Liver (tissue), 9 donors: ENCODE results near the gene SCLY. TPM values are rescaled to one million over a fixed set of nuclear protein-coding genes. Genes with fewer than 3 reads are reported as not detected.

Experiments
- DNase-seq: peaks from one replicate; pipeline ENCODE4 v3.0.0-alpha.2; 2017; ENCODE audit warnings: low spot score
- H3K27ac ChIP-seq, 2 donors: one replicate each; pipeline ENCODE4 v1.7.0; 2013; ENCODE audit warnings: inconsistent platforms in 2 of 2, low read length in 2 of 2, control low read depth in 1 of 2, low read depth in 1 of 2, mild to moderate bottlenecking in 1 of 2
- H3K27me3 ChIP-seq, 4 donors: one replicate each; pipeline versions ENCODE4 v1.6.1 to v1.7.0; 2013; ENCODE audit warnings: low read length in 3 of 4, inconsistent platforms in 1 of 4, mild to moderate bottlenecking in 1 of 4, moderate library complexity in 1 of 4; ENCODE audit not compliant: control insufficient read depth in 4 of 4, insufficient read depth in 4 of 4
- H3K36me3 ChIP-seq, 4 donors: one replicate each; pipeline versions ENCODE4 v1.6.1 to v1.7.0; 2013; ENCODE audit warnings: low read length in 3 of 4, mild to moderate bottlenecking in 3 of 4, low read depth in 1 of 4, moderate library complexity in 1 of 4; ENCODE audit not compliant: control insufficient read depth in 4 of 4, insufficient read depth in 3 of 4
- H3K4me1 ChIP-seq, 4 donors: one replicate each; pipeline versions ENCODE4 v1.6.1 to v1.7.0; 2013; ENCODE audit warnings: low read length in 3 of 4, mild to moderate bottlenecking in 3 of 4, moderate library complexity in 1 of 4; ENCODE audit not compliant: control insufficient read depth in 4 of 4, insufficient read depth in 4 of 4
- H3K4me3 ChIP-seq, 3 donors: one replicate each; pipeline versions ENCODE4 v1.6.1 to v1.7.0; 2013; ENCODE audit warnings: low read length in 3 of 3, control low read depth in 1 of 3, low read depth in 1 of 3, mild to moderate bottlenecking in 1 of 3
- H3K9ac ChIP-seq, 2 donors: one replicate each; pipeline ENCODE4 v1.7.0; 2013; ENCODE audit warnings: low read length in 2 of 2, mild to moderate bottlenecking in 2 of 2, moderate library complexity in 2 of 2, control low read depth in 1 of 2, low read depth in 1 of 2
- H3K9me3 ChIP-seq, 4 donors: one replicate each; pipeline versions ENCODE4 v1.6.1 to v1.7.0; 2013; ENCODE audit warnings: low read length in 3 of 4; ENCODE audit not compliant: control insufficient read depth in 4 of 4
- ATF3 ChIP-seq: IDR thresholded peaks from 2 replicates; pipeline ENCODE4 v1.6.1; 2016; ENCODE audit warnings: antibody characterized with exemption
- EGR1 ChIP-seq, 2 donors: IDR thresholded peaks; 2 replicates each; pipeline ENCODE4 v1.6.1; 2016 to 2018; ENCODE audit warnings: antibody characterized with exemption in 2 of 2, low read depth in 2 of 2
- FOXA1 ChIP-seq: IDR thresholded peaks from 2 replicates; pipeline ENCODE4 v1.6.1; 2016; ENCODE audit warnings: antibody characterized with exemption
- FOXA2 ChIP-seq: IDR thresholded peaks from 2 replicates; pipeline ENCODE4 v1.6.1; 2016; ENCODE audit warnings: antibody characterized with exemption
- GABPA ChIP-seq, 2 donors: IDR thresholded peaks in 1 of 2; conservative IDR thresholded peaks in 1 of 2; 2 replicates each; pipeline ENCODE4 v1.6.1; 2016; ENCODE audit warnings: antibody characterized with exemption in 2 of 2, mild to moderate bottlenecking in 1 of 2, moderate library complexity in 1 of 2
- HNF4A ChIP-seq, 2 donors: conservative IDR thresholded peaks; 2 replicates each; pipeline ENCODE4 v1.6.1; 2016; ENCODE audit warnings: antibody characterized with exemption in 2 of 2, mild to moderate bottlenecking in 2 of 2
- HNF4G ChIP-seq: IDR thresholded peaks from 2 replicates; pipeline ENCODE4 v1.6.1; 2016; ENCODE audit warnings: antibody characterized with exemption
- JUND ChIP-seq, 2 donors: IDR thresholded peaks; 2 replicates each; pipeline ENCODE4 v1.6.1; 2016; ENCODE audit warnings: antibody characterized with exemption in 2 of 2
- MAX ChIP-seq: IDR thresholded peaks from 2 replicates; pipeline ENCODE4 v1.6.1; 2016; ENCODE audit warnings: antibody characterized with exemption
- NR2F2 ChIP-seq: IDR thresholded peaks from 2 replicates; pipeline ENCODE4 v1.6.1; 2016; ENCODE audit warnings: antibody characterized with exemption
- RAD21 ChIP-seq, 2 donors: IDR thresholded peaks; 2 replicates each; pipeline ENCODE4 v1.6.1; 2016; ENCODE audit warnings: antibody characterized with exemption in 2 of 2, mild to moderate bottlenecking in 2 of 2
- REST ChIP-seq: IDR thresholded peaks from 2 replicates; pipeline ENCODE4 v1.6.1; 2016; ENCODE audit warnings: antibody characterized with exemption, mild to moderate bottlenecking
- RXRA ChIP-seq, 2 donors: IDR thresholded peaks; 2 replicates each; pipeline ENCODE4 v1.6.1; 2017 to 2018; ENCODE audit warnings: antibody characterized with exemption in 2 of 2, mild to moderate bottlenecking in 1 of 2
- SP1 ChIP-seq: IDR thresholded peaks from 2 replicates; pipeline ENCODE4 v1.6.1; 2018; ENCODE audit warnings: antibody characterized with exemption, mild to moderate bottlenecking
- TAF1 ChIP-seq: conservative IDR thresholded peaks from 2 replicates; pipeline ENCODE4 v1.6.1; 2016; ENCODE audit warnings: antibody characterized with exemption, mild to moderate bottlenecking
- YY1 ChIP-seq: IDR thresholded peaks from 2 replicates; pipeline ENCODE4 v1.6.1; 2016; ENCODE audit warnings: antibody characterized with exemption, mild to moderate bottlenecking
- ZBTB33 ChIP-seq: IDR thresholded peaks from 2 replicates; pipeline ENCODE4 v1.6.1; 2016; ENCODE audit warnings: antibody characterized with exemption
- WGBS: extraction: QIAGEN DNeasy Blood & Tissue Kit; methylation state at CpG from one replicate; pipeline ENCODE4 v1.1.7; 2013; 5-methylcytosine and 5-hydroxymethylcytosine counted together
- polyA plus RNA-seq, 2 donors: library from polyadenylated mRNA; stranded (reverse) in 1 of 2; unstranded in 1 of 2; fragments of 200-250 nt in 1 of 2; fragments of >200 nt in 1 of 2; fragmentation: Nextera tagmentation in 1 of 2; extraction: Ambion mirVana in 1 of 2; gene quantifications; one replicate each; pipeline versions ENCODE4 v1.2.1 to v1.2.3, GENCODE V29; 2013 to 2015
- total RNA-seq, 2 donors: library from RNA; depleted of rRNA; stranded (reverse); fragments of >200 nt; gene quantifications; one replicate each; pipeline ENCODE4 v1.2.3, GENCODE V29; 2014
- TF ChIP-seq, protein P1 (sequence below): fragments of 150-350 bp; IDR thresholded peaks from 2 replicates; pipeline ENCODE4 v1.5.1; 2017; ENCODE audit warnings: improper control_type of control experiment, low read depth, low read length; ENCODE audit not compliant: missing input control
- donor health status: healthy.
- donor health status: healthy.
- donor health status: healthy.
- donor health status: healthy.
- donor health status: healthy.

SCLY gene
- total and polyA plus RNA-seq, 4 donors = 21.6 to 39.2 (median 25.0) TPM

DNA sequence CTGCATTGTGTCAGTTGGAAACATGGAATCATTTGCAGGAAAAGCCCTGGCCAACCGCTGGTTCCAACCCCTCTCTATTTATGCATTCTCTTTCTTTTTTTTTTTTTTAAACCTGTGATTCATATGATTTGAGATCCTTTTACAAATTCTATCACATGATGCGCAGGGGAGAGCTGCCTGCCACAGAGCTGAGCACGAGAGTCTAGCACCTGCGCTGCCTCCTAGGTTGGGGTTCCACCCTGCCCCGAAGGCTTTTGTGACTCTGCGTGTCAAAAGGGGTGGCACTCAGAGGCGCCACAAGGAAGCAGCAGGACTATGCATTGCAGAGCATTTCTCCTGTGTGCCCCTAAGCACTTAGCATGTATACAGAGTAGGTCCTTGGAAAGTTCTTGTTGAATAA is 22.0 kb downstream of the SCLY start:
- DNase-seq = no peak
- Histone ChIP-seq H3K4me1 (peaks cover 0 to 18% (median 8%) of the 10 kb centered on the region in 4 donors), H3K9me3 (peaks cover 0 to 5% (median 0%) of the 10 kb centered on the region in 4 donors), H3K27me3 (no peaks in the 10 kb centered on the region), H3K36me3 (peaks cover 11 to 31% (median 25%) of the 10 kb centered on the region in 4 donors), H3K4me3 (no peak overlapping the region), H3K9ac (no peak overlapping the region), H3K27ac (no peak overlapping the region)
- TF ChIP-seq RXRA (IDR thresholded peaks at IDR 0.05) = no peak
- no peak for TF ChIP-seq ATF3
- TF ChIP-seq ZBTB33 = no peak
- no peak for TF ChIP-seq FOXA1
- TF ChIP-seq RAD21 (IDR thresholded peaks at IDR 0.05) = no peak
- no peak for TF ChIP-seq REST
- TF ChIP-seq EGR1 (IDR thresholded peaks at IDR 0.05; ENCODE audit: low read depth in 2 of 2) = no peak
- TF ChIP-seq NR2F2 = no peak
- no peak for TF ChIP-seq HNF4A (conservative IDR thresholded peaks at IDR 0.05)
- TF ChIP-seq SP1 = no peak
- TF ChIP-seq YY1 = no peak
- no peak for TF ChIP-seq TAF1
- no peak for TF ChIP-seq FOXA2
- TF ChIP-seq GABPA (IDR thresholded peaks at IDR 0.05 in 1 of 2, conservative IDR thresholded peaks at IDR 0.05 in 1 of 2) = no peak
- TF ChIP-seq, protein P1, sequence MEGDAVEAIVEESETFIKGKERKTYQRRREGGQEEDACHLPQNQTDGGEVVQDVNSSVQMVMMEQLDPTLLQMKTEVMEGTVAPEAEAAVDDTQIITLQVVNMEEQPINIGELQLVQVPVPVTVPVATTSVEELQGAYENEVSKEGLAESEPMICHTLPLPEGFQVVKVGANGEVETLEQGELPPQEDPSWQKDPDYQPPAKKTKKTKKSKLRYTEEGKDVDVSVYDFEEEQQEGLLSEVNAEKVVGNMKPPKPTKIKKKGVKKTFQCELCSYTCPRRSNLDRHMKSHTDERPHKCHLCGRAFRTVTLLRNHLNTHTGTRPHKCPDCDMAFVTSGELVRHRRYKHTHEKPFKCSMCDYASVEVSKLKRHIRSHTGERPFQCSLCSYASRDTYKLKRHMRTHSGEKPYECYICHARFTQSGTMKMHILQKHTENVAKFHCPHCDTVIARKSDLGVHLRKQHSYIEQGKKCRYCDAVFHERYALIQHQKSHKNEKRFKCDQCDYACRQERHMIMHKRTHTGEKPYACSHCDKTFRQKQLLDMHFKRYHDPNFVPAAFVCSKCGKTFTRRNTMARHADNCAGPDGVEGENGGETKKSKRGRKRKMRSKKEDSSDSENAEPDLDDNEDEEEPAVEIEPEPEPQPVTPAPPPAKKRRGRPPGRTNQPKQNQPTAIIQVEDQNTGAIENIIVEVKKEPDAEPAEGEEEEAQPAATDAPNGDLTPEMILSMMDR = no peak
- TF ChIP-seq JUND (IDR thresholded peaks at IDR 0.05) = no peak
- no peak for TF ChIP-seq HNF4G
- no peak for TF ChIP-seq MAX
- WGBS = 92% methylated on average over 7 of the region's 7 CpGs
